NCI-H1048 (cell line): ENCODE measurements around the gene EVX2.
A peak's percentile ranks its signal among the peaks of the same experiment; 100 is the strongest.

Experiments
- DNase-seq: peaks from one replicate; lab custom pipeline; 2025; lab: John Stamatoyannopoulos, UW

Gene EVX2

GRCh38 chr2:176083796-176084261 lies at the start of gene EVX2:
Gene EVX2, minus strand, starts transcription at chr2:176083962. Its CDS starts 186 bp downstream, at chr2:176083776.
- DNase-seq, result no peak

- no peak for DNase-seq
Measured at GRCh38 chr2:176133389-176133788, 49.6 kb upstream of the EVX2 start.

- no peak for DNase-seq
Measured at GRCh38 chr2:176132205-176133171, 48.7 kb upstream of the EVX2 start.

- no peak for DNase-seq
Measured at GRCh38 chr2:176131848-176132158, 48.0 kb upstream of the EVX2 start.

GRCh38 chr2:176130957-176131847 lies 47.4 kb upstream of the EVX2 start:
- no peak for DNase-seq

- no peak for DNase-seq
Measured at GRCh38 chr2:176130147-176130956, 46.6 kb upstream of the EVX2 start.

GRCh38 chr2:176129813-176130146 lies 46.0 kb upstream of the EVX2 start:
- no peak for DNase-seq

DNA sequence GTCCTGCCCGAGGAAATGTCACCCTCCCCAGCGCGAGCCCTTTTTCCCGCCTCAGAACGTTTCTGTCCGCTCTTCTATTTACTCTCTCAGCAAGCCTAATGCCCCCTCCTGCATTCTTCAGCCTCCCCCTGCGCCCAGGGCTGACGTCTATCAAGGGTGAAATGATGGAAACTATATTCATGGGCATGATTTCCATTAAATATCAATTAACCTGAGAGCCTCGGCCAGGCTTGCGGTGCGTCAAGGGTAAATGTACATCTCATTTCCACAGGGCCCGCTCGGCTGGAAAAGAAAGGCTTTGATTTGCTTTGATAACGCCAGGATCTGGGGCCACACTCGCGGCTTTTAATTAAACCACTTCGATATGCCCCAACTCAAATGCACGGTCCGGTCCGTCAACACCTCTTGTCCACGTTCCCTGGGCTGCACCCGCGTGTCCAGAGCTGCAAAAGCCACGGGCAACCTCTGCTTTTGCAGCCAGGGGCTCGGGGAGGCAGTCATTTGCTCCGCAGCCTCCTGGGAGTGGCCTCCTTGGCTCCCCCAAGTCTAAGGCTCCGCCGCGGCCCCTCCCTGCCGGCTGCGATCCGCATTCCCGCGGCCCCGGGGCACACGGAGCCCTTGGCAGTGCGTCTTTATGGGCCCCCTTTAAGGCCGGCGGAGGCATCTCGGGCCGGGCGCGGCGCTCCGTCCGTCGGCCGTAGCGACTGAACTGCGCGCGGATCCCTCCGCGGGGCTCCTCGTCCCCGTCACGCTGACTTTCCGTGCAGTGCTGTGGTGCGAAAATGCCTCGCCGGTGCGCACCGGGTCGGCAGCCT lies 45.4 kb upstream of the EVX2 start, which contains the start of gene HOXD8:
Gene HOXD8, plus strand, starts transcription at position 724 of the 815 bp plus-strand sequence. CDS start 662 bp downstream, outside the sequence.
- DNase-seq, result peak; percentile 35

DNA sequence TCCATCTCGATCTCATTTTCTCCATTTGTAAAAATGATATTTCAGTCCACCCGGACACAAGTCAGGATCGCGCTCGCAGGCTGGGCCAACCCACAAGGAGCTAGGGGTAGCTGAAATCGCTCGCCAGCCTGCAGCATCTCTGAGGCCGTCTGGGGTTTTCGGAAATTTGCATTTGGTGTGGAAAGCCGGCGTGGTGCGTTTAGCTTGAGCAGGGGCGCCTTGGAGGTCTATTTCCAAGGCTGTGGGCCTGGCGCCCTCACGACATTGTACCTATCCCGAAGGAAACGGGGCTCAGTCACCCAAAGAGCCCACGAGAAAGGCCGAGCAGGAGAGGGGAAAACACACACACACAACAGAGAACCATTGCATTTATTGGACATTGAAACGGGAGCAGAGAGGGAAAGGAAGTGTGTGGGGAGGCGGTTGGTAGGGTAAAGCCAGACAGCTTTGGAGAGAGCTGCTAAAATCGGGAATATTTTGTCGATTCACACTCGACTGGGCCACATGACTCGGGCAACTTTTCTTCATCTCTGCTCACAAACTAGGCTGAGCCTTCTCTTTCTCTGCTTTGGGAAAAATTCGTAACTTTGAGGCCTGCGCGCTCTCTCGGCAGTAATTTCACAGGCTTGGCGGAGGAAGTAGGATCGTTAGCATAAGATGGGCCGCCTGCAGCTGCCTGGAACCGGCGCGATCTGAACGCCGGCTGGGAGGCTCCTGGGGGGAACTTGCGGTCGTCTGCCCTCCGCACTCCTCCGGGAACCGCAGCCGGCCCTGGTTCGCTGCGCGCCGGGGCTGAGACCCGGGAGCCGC lies 44.6 kb upstream of the EVX2 start:
- DNase-seq, result no peak

GRCh38 chr2:176127774-176128072 lies 44.0 kb upstream of the EVX2 start:
- DNase-seq, result no peak

DNA sequence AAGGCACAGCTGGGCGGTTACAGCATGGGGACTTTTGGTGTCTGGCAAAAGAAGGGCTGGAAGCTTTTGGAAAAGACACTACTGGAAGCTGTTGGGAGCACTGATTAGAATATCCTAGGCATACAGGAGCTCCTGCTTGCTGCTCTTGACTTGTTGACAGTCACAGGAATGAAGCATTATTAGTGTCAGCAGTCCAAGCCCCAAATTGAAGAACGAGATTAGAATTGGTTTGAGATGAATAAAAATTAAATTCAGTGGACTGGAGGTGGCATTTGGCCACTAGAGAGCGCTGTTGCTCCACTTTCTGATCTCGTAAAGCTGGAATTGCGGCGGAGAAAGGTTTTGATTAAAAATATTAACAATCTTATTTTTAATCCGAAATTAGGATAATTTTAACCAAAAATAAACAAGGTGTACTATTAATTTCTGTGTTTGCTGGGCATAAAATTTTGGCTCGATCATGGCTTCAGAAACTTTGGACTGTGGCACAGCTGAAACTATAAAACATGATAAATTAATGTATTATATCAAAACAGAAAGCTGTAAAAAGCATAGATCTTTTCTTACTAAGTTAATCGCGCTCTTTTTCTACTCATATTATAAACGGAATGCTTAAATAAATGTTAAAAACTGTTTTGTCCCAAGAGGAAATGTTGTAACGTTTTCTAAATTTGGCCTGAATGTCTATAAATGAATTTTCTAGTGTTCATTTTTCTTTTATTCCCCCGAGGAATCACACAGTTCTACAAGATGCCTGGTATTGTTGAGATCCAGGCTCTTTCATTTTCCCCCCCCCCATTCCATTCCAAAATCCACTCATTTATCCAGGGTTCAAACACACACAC lies 43.4 kb upstream of the EVX2 start:
- DNase-seq, result peak; percentile 49

- DNase-seq, result no peak
Measured at GRCh38 chr2:176125772-176126054, 42.0 kb upstream of the EVX2 start.

DNA sequence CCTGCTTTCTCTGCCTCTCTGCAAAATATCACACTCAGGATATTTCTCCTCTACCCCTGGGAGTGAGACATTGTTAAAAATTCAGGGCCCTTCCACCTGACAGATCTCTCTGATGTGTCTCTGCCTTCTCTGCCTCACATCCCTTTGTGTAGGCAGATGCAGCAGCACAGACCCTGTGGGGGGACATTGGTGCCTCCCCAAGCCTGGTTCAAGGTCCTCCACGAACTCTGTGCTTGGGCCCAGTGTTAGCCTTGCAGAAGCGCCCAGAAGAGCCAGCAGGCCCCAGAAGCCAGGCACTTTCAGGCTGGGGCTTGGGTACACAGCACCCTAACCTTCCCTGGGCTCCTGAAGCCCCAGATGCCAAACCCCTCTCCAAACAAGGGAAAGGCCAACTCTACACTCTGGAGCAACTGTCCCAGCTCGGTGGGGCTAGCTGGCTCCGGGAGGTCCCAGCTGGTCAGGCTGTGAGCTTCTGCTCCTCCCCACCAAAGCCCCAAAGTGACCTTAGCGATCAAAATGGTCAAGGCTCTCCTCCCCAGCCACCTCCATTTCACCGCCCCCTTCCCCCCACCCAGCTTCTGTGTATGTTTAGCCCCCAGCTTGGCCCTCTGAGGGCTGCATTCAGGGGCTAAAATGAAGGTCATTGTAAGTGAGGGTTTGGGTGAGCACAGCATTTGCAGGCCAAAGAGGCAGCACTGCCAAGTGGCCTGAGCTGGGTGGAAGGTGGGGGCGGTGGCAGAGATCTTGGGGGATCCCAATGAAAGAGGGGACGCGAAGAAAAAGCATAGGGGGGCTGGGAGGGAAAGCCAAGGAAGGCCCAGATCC lies 41.4 kb upstream of the EVX2 start:
- no peak for DNase-seq

GRCh38 chr2:176124110-176124946 lies 40.6 kb upstream of the EVX2 start:
- DNase-seq, result no peak

GRCh38 chr2:176123411-176124109 lies 39.8 kb upstream of the EVX2 start:
- DNase-seq, result no peak

DNA sequence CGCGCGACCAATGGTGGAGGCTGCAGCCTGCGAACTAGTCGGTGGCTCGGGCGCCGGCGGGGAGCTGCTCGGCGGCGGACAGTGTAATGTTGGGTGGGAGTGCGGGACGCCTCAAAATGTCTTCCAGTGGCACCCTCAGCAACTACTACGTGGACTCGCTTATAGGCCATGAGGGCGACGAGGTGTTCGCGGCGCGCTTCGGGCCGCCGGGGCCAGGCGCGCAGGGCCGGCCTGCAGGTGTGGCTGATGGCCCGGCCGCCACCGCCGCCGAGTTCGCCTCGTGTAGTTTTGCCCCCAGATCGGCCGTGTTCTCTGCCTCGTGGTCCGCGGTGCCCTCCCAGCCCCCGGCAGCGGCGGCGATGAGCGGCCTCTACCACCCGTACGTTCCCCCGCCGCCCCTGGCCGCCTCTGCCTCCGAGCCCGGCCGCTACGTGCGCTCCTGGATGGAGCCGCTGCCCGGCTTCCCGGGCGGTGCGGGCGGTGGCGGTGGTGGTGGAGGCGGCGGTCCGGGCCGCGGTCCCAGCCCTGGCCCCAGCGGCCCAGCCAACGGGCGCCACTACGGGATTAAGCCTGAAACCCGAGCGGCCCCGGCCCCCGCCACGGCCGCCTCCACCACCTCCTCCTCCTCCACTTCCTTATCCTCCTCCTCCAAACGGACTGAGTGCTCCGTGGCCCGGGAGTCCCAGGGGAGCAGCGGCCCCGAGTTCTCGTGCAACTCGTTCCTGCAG lies 39.1 kb upstream of the EVX2 start, which contains the start of gene HOXD9:
Gene HOXD9, plus strand, starts transcription at position 37 of the 728 bp plus-strand sequence. Its CDS starts 50 bp downstream, at position 87.
- DNase-seq, result no peak
